HCT116 (cell line): ENCODE data around the gene MTMR12. TPM values are rescaled to one million over a fixed set of nuclear protein-coding genes. Genes with fewer than 3 reads are reported as not detected.

ENCODE experiments used
- ATAC-seq: fragments of 200-7000 bp; cut with Tn5 transposase; 2 replicates; pipeline ENCODE4 v1.9.1; 2020; ENCODE audit warnings: mild to moderate bottlenecking, moderate library complexity
- BruUV-seq: library from RNA; stranded (reverse); fragments of 400-500 nt; replicated peaks from 2 replicates; lab custom pipeline; 2021; lab: Mats Ljungman, UMichigan
- CTCF ChIA-PET: fragments of 300-600 bp; sonication (Branson Sonifier 250); formaldehyde crosslinking; loops from one replicate; lab custom pipeline; 2021; ENCODE audit warnings: antibody characterized with exemption; lab: Charles Lee
- POLR2A ChIA-PET: fragments of 300-600, 350-600 bp; sonication (Branson Sonifier 250); formaldehyde crosslinking; loops from one replicate; lab custom pipeline; 2021; ENCODE audit warnings: antibody characterized with exemption; lab: Charles Lee
- RAD21 ChIA-PET, 2 experiments: fragments of 300-600 bp; sonication (Branson Sonifier 250); formaldehyde crosslinking; loops; one replicate each; lab custom pipeline; 2023; ENCODE audit warnings: low total read pairs in 2 of 2; ENCODE audit not compliant: uncharacterized antibody in 2 of 2, unreplicated experiment in 2 of 2, low non-redundant PET in 1 of 2; lab: Charles Lee
- DNase-seq: peaks from one replicate; pipeline ENCODE4 v3.0.0-alpha.2; 2010; ENCODE audit warnings: low read depth, low spot score
- H2AFZ ChIP-seq: fragments of 200-600 bp; shearing (Covaris generic), sonication (generic); 2 replicates; pipeline ENCODE4 v1.6.1; 2017; ENCODE audit warnings: low read depth, mixed run types, mixed read lengths, antibody characterized with exemption, low read length; ENCODE audit not compliant: poor library complexity, severe bottlenecking
- H3K27ac ChIP-seq: 2 replicates; pipeline ENCODE4 v1.5.1; 2012; ENCODE audit warnings: low read depth, low read length
- H3K27me3 ChIP-seq: fragments of 200-600 bp; sonication (generic); 2 replicates; pipeline ENCODE4 v1.6.1; 2016; ENCODE audit warnings: mixed run types, low read length, mixed read lengths; ENCODE audit not compliant: insufficient read depth
- H3K36me3 ChIP-seq, 2 experiments: fragments of 200-500 bp in 1 of 2; fragments of 200-600 bp in 1 of 2; sonication (Bioruptor generic) in 1 of 2; sonication (generic) in 1 of 2; 2 replicates each; pipeline versions ENCODE4 v1.5.1 to v1.6.1; 2014 to 2016; ENCODE audit warnings: low read length in 2 of 2, inconsistent platforms in 1 of 2, mixed read lengths in 1 of 2, mixed run types in 1 of 2; ENCODE audit not compliant: insufficient read depth in 2 of 2, control insufficient read depth in 1 of 2
- H3K4me1 ChIP-seq, 2 experiments: fragments of 200-600 bp in 1 of 2; sonication (generic) in 1 of 2; 2 replicates each; pipeline versions ENCODE4 v1.5.1 to v1.6.1; 2012 to 2017; ENCODE audit warnings: low read length in 2 of 2, inconsistent platforms in 1 of 2, mild to moderate bottlenecking in 1 of 2, mixed read lengths in 1 of 2, mixed run types in 1 of 2, moderate library complexity in 1 of 2; ENCODE audit not compliant: insufficient read depth in 2 of 2, control insufficient read depth in 1 of 2
- H3K4me2 ChIP-seq: fragments of 200-600 bp; sonication (generic); 2 replicates; pipeline ENCODE4 v1.6.1; 2017; ENCODE audit warnings: mixed run types, low read length, mixed read lengths
- H3K4me3 ChIP-seq, 2 experiments: fragments of 200-600 bp in 1 of 2; sonication (generic) in 1 of 2; replicated peaks in 1 of 2; 2 replicates each; pipeline ENCODE4 v1.5.1; 2011 to 2016; ENCODE audit warnings: low read length in 2 of 2, control low read depth in 1 of 2, low read depth in 1 of 2, mild to moderate bottlenecking in 1 of 2, mixed read lengths in 1 of 2, mixed run types in 1 of 2
- H3K79me2 ChIP-seq: fragments of 200-600 bp; sonication (generic); 2 replicates; pipeline ENCODE4 v1.6.1; 2017; ENCODE audit warnings: mild to moderate bottlenecking, mixed run types, low read length, moderate library complexity, mixed read lengths; ENCODE audit not compliant: insufficient read depth
- H3K9ac ChIP-seq: fragments of 200-600 bp; sonication (generic); 2 replicates; pipeline ENCODE4 v1.6.1; 2016; ENCODE audit warnings: low read length, mixed read lengths
- H3K9me2 ChIP-seq: fragments of 200-600 bp; sonication (generic), shearing (Covaris generic); 2 replicates; pipeline ENCODE4 v1.6.1; 2017; ENCODE audit warnings: mixed run types, mild to moderate bottlenecking, moderate library complexity; ENCODE audit not compliant: insufficient read depth
- H3K9me3 ChIP-seq, 2 experiments: fragments of 200-500 bp in 1 of 2; fragments of 200-600 bp in 1 of 2; sonication (Bioruptor generic) in 1 of 2; sonication (generic) in 1 of 2; 2 replicates each; pipeline ENCODE4 v1.6.1; 2014 to 2017; ENCODE audit warnings: low read length in 2 of 2, mixed read lengths in 2 of 2, inconsistent platforms in 1 of 2, low read depth in 1 of 2, mild to moderate bottlenecking in 1 of 2, mixed run types in 1 of 2, moderate library complexity in 1 of 2; ENCODE audit not compliant: control insufficient read depth in 1 of 2, insufficient read depth in 1 of 2
- H4K20me1 ChIP-seq: fragments of 200-600 bp; sonication (generic), shearing (Covaris generic); 2 replicates; pipeline ENCODE4 v1.6.1; 2017; ENCODE audit warnings: mixed run types, mild to moderate bottlenecking, moderate library complexity; ENCODE audit not compliant: insufficient read depth
- ATF3 ChIP-seq: IDR thresholded peaks from 2 replicates; pipeline ENCODE4 v1.6.1; 2012
- EGR1 ChIP-seq: IDR thresholded peaks from 2 replicates; pipeline ENCODE4 v1.6.1; 2012; ENCODE audit warnings: low read depth
- EZH2phosphoT487 ChIP-seq: fragments of 200-600 bp; IDR thresholded peaks from 2 replicates; pipeline ENCODE4 v1.6.1; 2018; ENCODE audit warnings: antibody characterized with exemption, borderline replicate concordance
- FOSL1 ChIP-seq: IDR thresholded peaks from 2 replicates; pipeline ENCODE4 v1.6.1; 2012; ENCODE audit warnings: low read depth
- JUND ChIP-seq: IDR thresholded peaks from 2 replicates; pipeline ENCODE4 v1.6.1; 2012
- POLR2A ChIP-seq: IDR thresholded peaks from 2 replicates; pipeline ENCODE4 v1.7.0; 2011; ENCODE audit warnings: borderline replicate concordance; ENCODE audit not compliant: insufficient read depth, insufficient read length; ENCODE audit errors: extremely low read depth
- POLR2AphosphoS5 ChIP-seq: IDR thresholded peaks from 2 replicates; pipeline ENCODE4 v1.6.1; 2011; ENCODE audit warnings: mild to moderate bottlenecking, low read depth, low read length, moderate library complexity
- RAD21 ChIP-seq: IDR thresholded peaks from 2 replicates; pipeline ENCODE4 v1.6.1; 2012; ENCODE audit warnings: low read depth, mild to moderate bottlenecking
- SIN3A ChIP-seq: IDR thresholded peaks from 2 replicates; pipeline ENCODE4 v1.6.1; 2012; ENCODE audit warnings: low read depth
- SP1 ChIP-seq: IDR thresholded peaks from 2 replicates; pipeline ENCODE4 v1.6.1; 2012; ENCODE audit warnings: low read depth
- TCF7L2 ChIP-seq: IDR thresholded peaks from 2 replicates; pipeline ENCODE4 v1.7.0; 2011; ENCODE audit warnings: borderline replicate concordance, inconsistent platforms; ENCODE audit not compliant: insufficient read depth, insufficient read length; ENCODE audit errors: extremely low read depth
- YY1 ChIP-seq: IDR thresholded peaks from 2 replicates; pipeline ENCODE4 v1.6.1; 2011; ENCODE audit warnings: low read length, low read depth, moderate library complexity, mild to moderate bottlenecking; ENCODE audit not compliant: insufficient replicate concordance; ENCODE audit errors: extremely low read depth
- ZNF274 ChIP-seq: fragments of 200-500 bp; sonication (Bioruptor generic); IDR thresholded peaks from 2 replicates; pipeline ENCODE4 v1.6.1; 2014; ENCODE audit warnings: mild to moderate bottlenecking, low read depth, low read length, inconsistent platforms
- intact Hi-C: fragments of 100-400 bp; cut with micrococcal nuclease; formaldehyde crosslinking; loops from 2 replicates; pipeline ENCODE4 v1.10.0; 2022
- total RNA-seq: library from RNA; stranded (reverse); gene quantifications from one replicate; pipeline ENCODE4 v1.2.1, GENCODE V29; 2021; ENCODE audit not compliant: unreplicated experiment

MTMR12 gene
- total RNA-seq, 1 experiment from 2014 or later: 27.3 TPM

- CTCF ChIA-PET: interaction anchor here (1.6 to 4.9 kb wide), 5 partner anchors 13 to 381 kb away, joined by 4 to 40 read pairs (median 12); no protein-coding TSS in a partner anchor
- H3K36me3 ChIP-seq: no peaks in the 10 kb centered on the region; a peak in 1 of 4 replicates
- TF ChIP-seq JUND: no peak
- no peak for TF ChIP-seq TCF7L2
- TF ChIP-seq POLR2A: no peak
- no peak for TF ChIP-seq ATF3
- TF ChIP-seq EGR1: no peak
- TF ChIP-seq RAD21: no peak
- TF ChIP-seq SP1: no peak
- no peak for TF ChIP-seq EZH2phosphoT487
- no peak for TF ChIP-seq FOSL1
- no peak for TF ChIP-seq YY1
- no peak for TF ChIP-seq ZNF274
- no peak for TF ChIP-seq SIN3A
- TF ChIP-seq POLR2AphosphoS5: no peak
- H2AFZ ChIP-seq: no peak overlapping the region
- H3K9me3 ChIP-seq: no peaks in the 10 kb centered on the region
- peaks cover 0 to 5% of the 10 kb centered on the region in 2 experiments; a peak in 1 of 4 replicates for H3K4me1 ChIP-seq
- no peaks in the 10 kb centered on the region for H3K79me2 ChIP-seq
- RAD21 ChIA-PET: interaction anchor here in 1 of 2 experiments (2.0 kb wide), 1 partner anchor 99 kb away, joined by 5 read pairs; no protein-coding TSS in a partner anchor
- intact Hi-C loops: loop anchor here (5.0 kb wide), 2 partner anchors 361 to 686 kb away; no protein-coding TSS in a partner anchor
- no peaks in the 10 kb centered on the region for H3K9me2 ChIP-seq
- no TSS peak for BruUV-seq
- H4K20me1 ChIP-seq: no peaks in the 10 kb centered on the region
- ATAC-seq (no peak), DNase-seq (no peak)
- no peak overlapping the region for H3K4me3 ChIP-seq
- POLR2A ChIA-PET: no interaction called here
- no peak overlapping the region for H3K4me2 ChIP-seq
- no peak overlapping the region for H3K27ac ChIP-seq
- H3K9ac ChIP-seq: no peak overlapping the region
- H3K27me3 ChIP-seq: no peaks in the 10 kb centered on the region
Measured at GRCh38 chr5:32231241-32231640, 81.5 kb downstream of the MTMR12 start.
